ENCODE measurements around the gene PCK2.
"Not testable (repeated sequence)": the region's sequence is repeated elsewhere in the genome, so short reads cannot be mapped to it uniquely, and the experiment has no call there.

The PCK2 gene

GRCh38 chr14:24093207-24093900 lies 757 bp upstream of the PCK2 start:
- in situ Hi-C loops (cut with MboI; ENCODE audit: low sequenced_read_pairs) = no loop called here

- in situ Hi-C loops (cut with MboI; ENCODE audit: low sequenced_read_pairs) = no loop called here
These were observed 745 bp downstream of the PCK2 start for GRCh38 chr14:24094841-24095270.

GRCh38 chr14:24095271-24096068 lies 1.4 kb downstream of the PCK2 start:
- in situ Hi-C loops (cut with MboI; ENCODE audit: low sequenced_read_pairs) = no loop called here

GRCh38 chr14:24096545-24097181 lies 2.6 kb downstream of the PCK2 start:
- in situ Hi-C loops (cut with MboI; ENCODE audit: low sequenced_read_pairs) = no loop called here

- in situ Hi-C loops (cut with MboI; ENCODE audit: low sequenced_read_pairs) = no loop called here
These were observed 4.3 kb downstream of the PCK2 start for GRCh38 chr14:24098229-24098926.

- in situ Hi-C loops (cut with MboI; ENCODE audit: low sequenced_read_pairs) = no loop called here
These were observed 5.1 kb downstream of the PCK2 start for GRCh38 chr14:24098927-24099813.

GRCh38 chr14:24100197-24100981 lies 6.3 kb downstream of the PCK2 start:
- in situ Hi-C loops (cut with MboI; ENCODE audit: low sequenced_read_pairs) = no loop called here

GRCh38 chr14:24100982-24101494 lies 6.9 kb downstream of the PCK2 start:
- in situ Hi-C loops (cut with MboI; ENCODE audit: low sequenced_read_pairs) = no loop called here

- in situ Hi-C loops (cut with MboI; ENCODE audit: low sequenced_read_pairs) = no loop called here
These were observed 8.4 kb downstream of the PCK2 start for GRCh38 chr14:24102357-24103048.

- in situ Hi-C loops (cut with MboI; ENCODE audit: low sequenced_read_pairs) = no loop called here
These were observed 9.3 kb downstream of the PCK2 start for GRCh38 chr14:24103451-24103850.

- in situ Hi-C loops (cut with MboI; ENCODE audit: low sequenced_read_pairs) = not testable (repeated sequence)
These were observed 11.6 kb downstream of the PCK2 start for GRCh38 chr14:24105609-24106239.

GRCh38 chr14:24106672-24107271 lies 12.7 kb downstream of the PCK2 start:
- in situ Hi-C loops (cut with MboI; ENCODE audit: low sequenced_read_pairs) = no loop called here

GRCh38 chr14:24108336-24108874 lies 14.3 kb downstream of the PCK2 start:
- in situ Hi-C loops (cut with MboI; ENCODE audit: low sequenced_read_pairs) = no loop called here

- in situ Hi-C loops (cut with MboI; ENCODE audit: low sequenced_read_pairs) = no loop called here
These were observed 15.9 kb downstream of the PCK2 start for GRCh38 chr14:24110060-24110459.

- in situ Hi-C loops (cut with MboI; ENCODE audit: low sequenced_read_pairs) = no loop called here
These were observed 16.4 kb downstream of the PCK2 start for GRCh38 chr14:24110523-24110922.

GRCh38 chr14:24113379-24113800 lies 19.3 kb downstream of the PCK2 start:
- in situ Hi-C loops (cut with MboI; ENCODE audit: low sequenced_read_pairs) = no loop called here

- in situ Hi-C loops (cut with MboI; ENCODE audit: low sequenced_read_pairs) = no loop called here
These were observed 19.9 kb downstream of the PCK2 start for GRCh38 chr14:24113801-24114531.

All from HL-60/S4 treated with retinoic acid at 250 ng/mL for 4 days and 3 days (cell line).